ENCODE data around the gene YIPF7. TPM values are rescaled to one million over a fixed set of nuclear protein-coding genes. Genes with fewer than 3 reads are reported as not detected.
A peak's percentile ranks its signal among the peaks of the same experiment; 100 is the strongest.

The YIPF7 gene
- total RNA-seq, 1 experiment from 2014 or later: not detected

- TF ChIP-seq NFYB (CRISPR knock-in tag; conservative IDR thresholded peaks at IDR 0.05; ENCODE audit: low read depth) (no peak), ZBTB21 (CRISPR knock-in tag; IDR thresholded peaks at IDR 0.05; ENCODE audit: borderline replicate concordance) (no peak), PREB (CRISPR knock-in tag; IDR thresholded peaks at IDR 0.05; ENCODE audit: borderline replicate concordance) (no peak), MAX (CRISPR knock-in tag; IDR thresholded peaks at IDR 0.05) (no peak), ELF4 (CRISPR knock-in tag; IDR thresholded peaks at IDR 0.05; ENCODE audit: low read depth) (no peak), ZNF425 (CRISPR knock-in tag; conservative IDR thresholded peaks at IDR 0.05) (no peak), NR2C2 (CRISPR knock-in tag; IDR thresholded peaks at IDR 0.05) (no peak), ZNF121 (CRISPR knock-in tag; IDR thresholded peaks at IDR 0.05) (no peak)
Measured at GRCh38 chr4:44583393-44583792, 68.0 kb downstream of the YIPF7 start (continued).

- H3K27ac Mint-ChIP-seq: no peak overlapping the region
- ChIA-PET CTCF (interaction anchor here (1.2 kb wide), 1 partner anchor 132 kb away, joined by 6 read pairs; the partner anchor contains the start of gene KCTD8), POLR2A (no interaction called here)
- H3K27me3 Mint-ChIP-seq (ENCODE audit: low read depth): no peaks in the 10 kb centered on the region
- no peak for DNase-seq (ENCODE audit: low spot score)
- peaks cover 4% of the 10 kb centered on the region; the same call in 1 of the 2 replicates for H3K9me3 Mint-ChIP-seq
- H3K4me3 Mint-ChIP-seq: no peak overlapping the region
- TF ChIP-seq ZNF425 (CRISPR knock-in tag; conservative IDR thresholded peaks at IDR 0.05): no peak
- no peak for TF ChIP-seq ZMAT4 (CRISPR knock-in tag; IDR thresholded peaks at IDR 0.05)
- TF ChIP-seq ZBTB21 (CRISPR knock-in tag; IDR thresholded peaks at IDR 0.05; ENCODE audit: borderline replicate concordance): no peak
- TF ChIP-seq GRHL2 (CRISPR knock-in tag; IDR thresholded peaks at IDR 0.05; ENCODE audit: insufficient replicate concordance, severe bottlenecking): no peak
- no peak for TF ChIP-seq ATF3 (CRISPR knock-in tag; conservative IDR thresholded peaks at IDR 0.05)
- TF ChIP-seq MAX (CRISPR knock-in tag; IDR thresholded peaks at IDR 0.05): no peak
- TF ChIP-seq ZSCAN18 (CRISPR knock-in tag; IDR thresholded peaks at IDR 0.05): no peak
- no peak for TF ChIP-seq ZNF232 (CRISPR knock-in tag; IDR thresholded peaks at IDR 0.05)
- ATAC-seq: no peak
- no peaks in the 10 kb centered on the region for H3K36me3 Mint-ChIP-seq
- peaks cover 7% of the 10 kb centered on the region for H3K4me1 Mint-ChIP-seq
Measured at GRCh38 chr4:44580231-44580630, 71.2 kb downstream of the YIPF7 start.

GRCh38 chr4:44578954-44579353, 72.5 kb downstream of the YIPF7 start:
- DNase-seq (ENCODE audit: low spot score) (no peak), ATAC-seq (peak; percentile 92)
- POLR2A ChIA-PET: no interaction called here
- Mint-ChIP-seq H3K36me3 (no peaks in the 10 kb centered on the region), H3K9me3 (peaks cover 4% of the 10 kb centered on the region; the same call in 1 of the 2 replicates), H3K27ac (no peak overlapping the region), H3K27me3 (ENCODE audit: low read depth) (no peaks in the 10 kb centered on the region), H3K4me3 (no peak overlapping the region), H3K4me1 (peaks cover 7% of the 10 kb centered on the region)
- CTCF ChIA-PET: no interaction called here
- TF ChIP-seq ZNF396 (CRISPR knock-in tag; IDR thresholded peaks at IDR 0.05; ENCODE audit: borderline replicate concordance): no peak
- no peak for TF ChIP-seq FOXJ3 (CRISPR knock-in tag; IDR thresholded peaks at IDR 0.05; ENCODE audit: borderline replicate concordance)
- no peak for TF ChIP-seq E2F1 (CRISPR knock-in tag; IDR thresholded peaks at IDR 0.05)
- TF ChIP-seq ZBTB43 (CRISPR knock-in tag; IDR thresholded peaks at IDR 0.05): no peak
- TF ChIP-seq IRF2 (CRISPR knock-in tag; IDR thresholded peaks at IDR 0.05; ENCODE audit: borderline replicate concordance, low read depth): no peak
- no peak for TF ChIP-seq TCF7 (CRISPR knock-in tag; IDR thresholded peaks at IDR 0.05; ENCODE audit: low read depth)
- no peak for TF ChIP-seq TEAD4 (CRISPR knock-in tag; IDR thresholded peaks at IDR 0.05)
- no peak for TF ChIP-seq ZNF138 (CRISPR knock-in tag; conservative IDR thresholded peaks at IDR 0.05)
- TF ChIP-seq NFYB (CRISPR knock-in tag; conservative IDR thresholded peaks at IDR 0.05; ENCODE audit: low read depth): no peak
- no peak for TF ChIP-seq ATF1 (CRISPR knock-in tag; IDR thresholded peaks at IDR 0.05)
- no peak for TF ChIP-seq NR2C2 (CRISPR knock-in tag; IDR thresholded peaks at IDR 0.05)
